ENCODE measurements around the gene TIMM17A.

DNA sequence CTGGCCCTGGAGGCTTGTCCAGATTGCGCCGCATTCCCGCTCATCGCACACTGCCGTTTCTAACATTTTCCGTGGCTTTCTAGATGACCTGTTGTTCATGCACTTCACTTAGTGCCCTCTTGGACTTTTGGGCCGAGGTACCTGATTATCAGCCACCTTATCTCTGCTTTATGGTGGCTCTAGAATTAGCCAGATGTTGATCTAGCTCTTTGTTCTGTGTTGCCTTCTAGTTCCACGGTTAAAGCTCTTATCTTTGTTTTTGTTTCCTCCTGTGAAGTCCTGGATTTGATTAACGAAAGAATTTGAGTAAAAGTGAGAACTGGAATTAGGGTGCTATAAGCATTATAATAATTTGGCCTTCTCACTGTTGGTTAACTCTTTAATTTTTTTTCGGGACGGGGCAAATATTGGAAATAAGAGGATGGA lies 28.1 kb downstream of the TIMM17A start:
- TF ChIP-seq POLR2A (IDR thresholded peaks at IDR 0.05; ENCODE audit: low read depth, low read length) = no peak
- TF ChIP-seq POLR2AphosphoS5 (IDR thresholded peaks at IDR 0.05; ENCODE audit: low read depth, low read length) = no peak
- TF ChIP-seq TAF1 (IDR thresholded peaks at IDR 0.05; ENCODE audit: borderline replicate concordance, low read depth, low read length) = no peak
